DOHH2 (cell line): ENCODE measurements around the gene RANBP3.

Experiments
- EZH2phosphoT487 ChIP-seq: fragments of 200-600 bp; sonication (generic); IDR thresholded peaks from 2 replicates; pipeline ENCODE4 v1.6.1; 2017; ENCODE audit warnings: borderline replicate concordance, mild to moderate bottlenecking, antibody characterized with exemption, low read length, moderate library complexity, mixed read lengths
- TF ChIP-seq, protein P1 (sequence below): fragments of 200-600 bp; sonication (generic); IDR thresholded peaks from one replicate; pipeline ENCODE4 v1.5.1; 2014; ENCODE audit warnings: antibody characterized with exemption, mild to moderate bottlenecking, low read depth, low read length; ENCODE audit not compliant: poor library complexity, severe bottlenecking

DNA sequence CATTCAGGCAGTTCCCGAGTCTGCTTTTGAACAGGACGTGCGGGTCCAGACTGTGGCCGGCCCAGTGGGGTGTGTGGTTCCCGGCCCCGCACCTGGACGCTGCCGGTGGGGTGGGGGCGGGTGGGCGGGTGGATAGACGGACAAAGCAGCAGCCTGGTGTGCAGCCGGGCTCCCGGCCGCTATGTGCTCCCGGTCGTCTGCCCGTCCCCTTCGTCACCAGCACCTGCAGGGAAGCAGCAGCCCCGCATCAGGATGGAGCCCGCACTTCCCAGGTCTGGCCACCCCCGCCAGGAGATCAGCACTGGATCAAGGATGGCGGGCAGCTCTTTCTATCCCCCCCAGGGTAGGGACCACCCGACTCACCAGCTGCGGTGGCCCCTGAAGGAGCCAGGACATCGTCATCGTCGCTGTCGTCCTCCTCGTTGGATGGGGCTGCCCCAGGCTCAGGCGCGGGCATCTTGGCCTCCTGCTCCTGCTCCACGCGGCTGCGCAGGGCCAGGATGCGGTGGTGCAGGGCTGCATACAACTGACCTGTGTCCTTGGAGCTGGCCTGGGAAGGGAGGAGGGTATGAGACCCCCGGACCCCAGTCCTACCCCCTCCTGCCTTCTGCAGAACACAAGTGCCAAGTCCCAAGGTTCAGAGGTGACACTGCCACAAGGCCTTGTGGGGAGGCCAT, 60.4 kb downstream of the RANBP3 start:
- TF ChIP-seq, protein P1, sequence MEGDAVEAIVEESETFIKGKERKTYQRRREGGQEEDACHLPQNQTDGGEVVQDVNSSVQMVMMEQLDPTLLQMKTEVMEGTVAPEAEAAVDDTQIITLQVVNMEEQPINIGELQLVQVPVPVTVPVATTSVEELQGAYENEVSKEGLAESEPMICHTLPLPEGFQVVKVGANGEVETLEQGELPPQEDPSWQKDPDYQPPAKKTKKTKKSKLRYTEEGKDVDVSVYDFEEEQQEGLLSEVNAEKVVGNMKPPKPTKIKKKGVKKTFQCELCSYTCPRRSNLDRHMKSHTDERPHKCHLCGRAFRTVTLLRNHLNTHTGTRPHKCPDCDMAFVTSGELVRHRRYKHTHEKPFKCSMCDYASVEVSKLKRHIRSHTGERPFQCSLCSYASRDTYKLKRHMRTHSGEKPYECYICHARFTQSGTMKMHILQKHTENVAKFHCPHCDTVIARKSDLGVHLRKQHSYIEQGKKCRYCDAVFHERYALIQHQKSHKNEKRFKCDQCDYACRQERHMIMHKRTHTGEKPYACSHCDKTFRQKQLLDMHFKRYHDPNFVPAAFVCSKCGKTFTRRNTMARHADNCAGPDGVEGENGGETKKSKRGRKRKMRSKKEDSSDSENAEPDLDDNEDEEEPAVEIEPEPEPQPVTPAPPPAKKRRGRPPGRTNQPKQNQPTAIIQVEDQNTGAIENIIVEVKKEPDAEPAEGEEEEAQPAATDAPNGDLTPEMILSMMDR, result no peak
- TF ChIP-seq EZH2phosphoT487, result no peak
